Cardiac muscle cell (in vitro differentiated cells and primary cell): Measurements from ENCODE around the gene ZCCHC4. TPM values are rescaled to one million over a fixed set of nuclear protein-coding genes. Genes with fewer than 3 reads are reported as not detected.

Experiments used
- DNase-seq, 2 donors: peaks; one replicate each; pipeline versions ENCODE4 v3.0.0 to v3.0.0-alpha.2; 2010 to 2017; ENCODE audit warnings: low read depth in 1 of 2, low spot score in 1 of 2
- H3K27ac ChIP-seq: fragments of 200-600 bp; sonication (generic); 2 replicates; pipeline ENCODE4 v1.5.1; 2016
- H3K27me3 ChIP-seq: fragments of 200-600 bp; sonication (generic); 2 replicates; pipeline ENCODE4 v1.6.0; 2016; ENCODE audit warnings: control low read depth
- H3K36me3 ChIP-seq: fragments of 200-600 bp; sonication (generic); 2 replicates; pipeline ENCODE4 v1.5.1; 2016; ENCODE audit warnings: control low read depth
- H3K4me1 ChIP-seq: fragments of 200-600 bp; sonication (generic); 2 replicates; pipeline ENCODE4 v1.8.1; 2017; ENCODE audit warnings: low read depth, mild to moderate bottlenecking, mixed run types
- H3K4me3 ChIP-seq: fragments of 200-600 bp; sonication (generic); 2 replicates; pipeline ENCODE4 v1.5.1; 2016; ENCODE audit warnings: mild to moderate bottlenecking
- H3K9me3 ChIP-seq: fragments of 200-600 bp; sonication (generic); 2 replicates; pipeline ENCODE4 v1.5.1; 2017; ENCODE audit warnings: low read depth, mild to moderate bottlenecking, control low read depth
- polyA plus RNA-seq: library from polyadenylated mRNA; unstranded; fragments of >200 nt; fragmentation: Nextera tagmentation; extraction: Ambion mirVana; gene quantifications from 2 replicates; pipeline ENCODE4 v1.2.1, GENCODE V29; 2016
- total RNA-seq: library from RNA; depleted of rRNA; stranded (reverse); fragments of >200 nt; gene quantifications from 2 replicates; pipeline ENCODE4 v1.2.3, GENCODE V29; 2016
- TF ChIP-seq, protein P1 (sequence below): IDR thresholded peaks from 2 replicates; pipeline ENCODE4 v1.5.1; 2012; ENCODE audit warnings: low read depth, mild to moderate bottlenecking, low read length

ZCCHC4 gene
- total and polyA plus RNA-seq, 2 experiments from 2014 or later: 8.9 to 11.4 TPM

DNA sequence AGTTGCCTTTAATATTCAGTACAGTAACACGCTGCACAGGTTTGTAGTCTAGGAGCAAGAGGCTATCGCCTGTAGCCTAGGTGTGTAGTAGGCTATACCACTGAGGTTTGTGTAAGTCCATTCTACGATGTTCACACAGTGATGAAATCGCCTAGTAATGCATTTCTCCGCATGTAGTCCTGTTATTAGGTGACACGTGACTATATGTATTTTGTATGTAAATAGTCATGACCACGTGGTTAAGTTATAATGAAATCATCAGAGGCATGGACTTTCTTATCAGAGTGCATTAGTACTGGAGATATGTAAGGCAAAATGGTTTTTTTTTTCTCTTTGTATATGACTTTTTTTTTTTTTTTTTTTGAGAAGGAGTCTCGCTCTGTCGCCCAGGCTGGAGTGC, 9.9 kb upstream of the ZCCHC4 start:
- H3K4me3 ChIP-seq: no peak overlapping the region
- DNase-seq: no peak
- no peak overlapping the region for H3K27ac ChIP-seq
- TF ChIP-seq, protein P1, sequence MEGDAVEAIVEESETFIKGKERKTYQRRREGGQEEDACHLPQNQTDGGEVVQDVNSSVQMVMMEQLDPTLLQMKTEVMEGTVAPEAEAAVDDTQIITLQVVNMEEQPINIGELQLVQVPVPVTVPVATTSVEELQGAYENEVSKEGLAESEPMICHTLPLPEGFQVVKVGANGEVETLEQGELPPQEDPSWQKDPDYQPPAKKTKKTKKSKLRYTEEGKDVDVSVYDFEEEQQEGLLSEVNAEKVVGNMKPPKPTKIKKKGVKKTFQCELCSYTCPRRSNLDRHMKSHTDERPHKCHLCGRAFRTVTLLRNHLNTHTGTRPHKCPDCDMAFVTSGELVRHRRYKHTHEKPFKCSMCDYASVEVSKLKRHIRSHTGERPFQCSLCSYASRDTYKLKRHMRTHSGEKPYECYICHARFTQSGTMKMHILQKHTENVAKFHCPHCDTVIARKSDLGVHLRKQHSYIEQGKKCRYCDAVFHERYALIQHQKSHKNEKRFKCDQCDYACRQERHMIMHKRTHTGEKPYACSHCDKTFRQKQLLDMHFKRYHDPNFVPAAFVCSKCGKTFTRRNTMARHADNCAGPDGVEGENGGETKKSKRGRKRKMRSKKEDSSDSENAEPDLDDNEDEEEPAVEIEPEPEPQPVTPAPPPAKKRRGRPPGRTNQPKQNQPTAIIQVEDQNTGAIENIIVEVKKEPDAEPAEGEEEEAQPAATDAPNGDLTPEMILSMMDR: no peak
- H3K36me3 ChIP-seq: no peaks in the 10 kb centered on the region
- H3K9me3 ChIP-seq: no peaks in the 10 kb centered on the region
- no peaks in the 10 kb centered on the region for H3K27me3 ChIP-seq
- H3K4me1 ChIP-seq: no peaks in the 10 kb centered on the region

DNA sequence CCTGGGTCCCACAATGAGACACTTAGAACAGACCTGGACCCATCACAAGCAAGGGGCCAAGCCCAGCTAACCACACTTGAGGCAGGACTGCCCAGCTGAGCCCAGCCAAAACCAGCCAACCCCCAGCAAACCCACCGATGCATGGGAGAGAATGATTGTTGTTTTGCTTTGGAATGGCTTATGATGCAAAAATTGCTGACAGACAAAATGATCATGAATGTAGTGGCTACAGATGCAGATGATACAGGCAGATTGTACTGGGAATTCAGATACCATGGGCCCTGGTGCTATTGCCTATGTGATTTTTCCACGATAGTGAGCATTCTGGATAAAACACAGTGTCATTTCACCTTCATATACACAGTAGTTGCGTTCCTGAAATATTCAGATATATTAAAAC, 9.0 kb upstream of the ZCCHC4 start:
- no peak overlapping the region for H3K27ac ChIP-seq
- TF ChIP-seq, protein P1: no peak
- H3K9me3 ChIP-seq: no peaks in the 10 kb centered on the region
- DNase-seq: no peak
- H3K4me1 ChIP-seq: peaks cover 1% of the 10 kb centered on the region
- no peaks in the 10 kb centered on the region for H3K27me3 ChIP-seq
- no peaks in the 10 kb centered on the region for H3K36me3 ChIP-seq
- no peak overlapping the region for H3K4me3 ChIP-seq

DNA sequence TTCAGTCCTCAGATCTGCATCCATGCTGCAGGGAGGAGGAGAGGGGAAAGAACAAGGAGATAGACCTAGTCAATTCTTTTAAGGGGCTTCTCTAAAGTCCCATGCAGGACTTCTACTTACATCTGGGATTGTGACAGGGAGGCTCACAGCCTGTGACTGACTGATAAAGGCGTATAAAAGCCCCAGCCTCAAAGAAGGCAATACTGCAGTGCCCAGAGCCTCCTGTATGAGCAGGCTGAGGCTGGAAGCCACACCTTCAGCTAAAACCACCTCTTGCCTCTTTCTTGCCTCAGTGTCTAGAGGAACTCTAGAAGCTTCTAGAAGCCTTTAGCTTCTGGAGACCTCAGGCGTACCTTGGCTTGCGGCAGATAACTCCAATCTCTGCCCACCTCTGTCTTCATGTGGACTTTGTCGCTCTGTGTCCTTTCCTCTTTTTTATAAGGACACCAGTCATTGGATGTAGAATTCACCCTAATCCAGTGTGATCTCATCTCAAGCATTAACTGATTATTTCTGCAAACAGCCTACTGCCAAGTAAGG, 6.0 kb upstream of the ZCCHC4 start:
- no peaks in the 10 kb centered on the region for H3K36me3 ChIP-seq
- H3K4me1 ChIP-seq: peaks cover 4% of the 10 kb centered on the region
- no peaks in the 10 kb centered on the region for H3K27me3 ChIP-seq
- H3K27ac ChIP-seq: no peak overlapping the region
- no peak overlapping the region for H3K4me3 ChIP-seq
- TF ChIP-seq, protein P1: no peak
- H3K9me3 ChIP-seq: no peaks in the 10 kb centered on the region
- no peak for DNase-seq

DNA sequence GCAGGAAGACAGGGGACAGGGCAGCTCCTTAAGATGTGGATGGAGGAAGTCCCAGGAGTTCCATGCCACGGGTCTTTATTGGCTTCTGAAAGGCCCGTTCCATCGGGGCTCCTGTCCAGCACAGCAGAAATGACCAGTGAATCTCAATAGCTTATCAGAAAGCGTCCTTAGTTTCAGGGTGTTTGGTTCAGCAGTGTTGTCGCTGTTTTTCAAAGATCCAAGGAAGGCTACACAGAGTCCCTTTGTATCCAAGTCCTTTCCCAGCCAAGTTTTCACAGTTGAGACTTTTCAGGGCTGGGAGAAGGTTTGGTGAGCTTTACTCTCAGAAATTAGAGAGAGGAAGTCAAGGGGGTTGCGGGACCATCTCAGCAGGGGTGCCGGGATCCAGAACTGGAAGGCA, 5.0 kb upstream of the ZCCHC4 start:
- H3K4me1 ChIP-seq: peaks cover 4% of the 10 kb centered on the region

DNA sequence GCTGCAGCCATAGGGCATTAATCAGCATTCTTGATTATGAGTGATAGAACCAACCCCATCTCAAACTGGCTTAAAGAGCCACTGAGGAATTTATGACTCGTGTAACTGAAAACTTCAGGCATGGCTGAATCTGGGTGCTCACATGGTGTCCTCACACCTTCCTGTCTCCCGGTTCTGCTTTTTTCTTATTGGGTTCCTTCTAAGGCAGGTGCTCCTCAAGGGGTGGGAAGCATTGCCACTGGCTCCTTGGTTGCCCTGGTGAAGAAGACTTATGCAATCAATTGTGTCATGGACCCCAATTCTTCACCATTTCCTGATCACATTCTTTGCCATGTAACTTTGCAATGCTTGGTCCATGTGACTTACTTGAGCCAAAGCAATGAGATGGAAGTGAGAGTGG, 4.3 kb upstream of the ZCCHC4 start:
- Histone ChIP-seq H3K27me3 (no peaks in the 10 kb centered on the region), H3K4me1 (peaks cover 4% of the 10 kb centered on the region), H3K4me3 (no peak overlapping the region), H3K27ac (no peak overlapping the region), H3K9me3 (no peaks in the 10 kb centered on the region), H3K36me3 (no peaks in the 10 kb centered on the region)
- no peak for DNase-seq
- TF ChIP-seq, protein P1: no peak

More for the DNA sequence above, 5.0 kb upstream of the ZCCHC4 start:
- peak in 1 of 2 donors; percentile 48 for DNase-seq
- no peaks in the 10 kb centered on the region for H3K36me3 ChIP-seq
- no peaks in the 10 kb centered on the region for H3K9me3 ChIP-seq
- no peaks in the 10 kb centered on the region for H3K27me3 ChIP-seq
- TF ChIP-seq, protein P1: no peak
- no peak overlapping the region for H3K27ac ChIP-seq
- H3K4me3 ChIP-seq: no peak overlapping the region

DNA sequence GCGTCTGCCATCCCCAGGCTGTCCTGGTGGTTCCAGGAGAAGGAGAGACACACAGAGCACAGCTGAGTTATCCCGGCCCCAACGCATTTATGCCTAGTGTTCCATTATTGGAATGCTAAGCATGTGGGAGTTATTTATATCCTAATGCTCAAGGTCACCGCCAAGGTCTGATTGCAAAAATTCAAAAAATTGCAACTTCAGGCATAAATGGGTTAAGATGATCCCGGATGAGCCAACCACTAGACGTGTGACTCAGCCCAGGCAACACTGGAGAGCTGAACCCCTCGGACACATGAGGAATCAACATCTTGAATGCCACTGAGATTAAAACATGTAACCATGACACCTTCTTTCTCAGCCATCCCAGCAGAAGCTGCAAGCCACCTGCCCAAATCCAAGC, 3.8 kb upstream of the ZCCHC4 start:
- no peaks in the 10 kb centered on the region for H3K27me3 ChIP-seq
- no peak overlapping the region for H3K27ac ChIP-seq
- peak in 1 of 2 donors; percentile 18 for DNase-seq
- no peaks in the 10 kb centered on the region for H3K36me3 ChIP-seq
- TF ChIP-seq, protein P1: no peak
- H3K4me1 ChIP-seq: peaks cover 7% of the 10 kb centered on the region
- H3K9me3 ChIP-seq: no peaks in the 10 kb centered on the region
- no peak overlapping the region for H3K4me3 ChIP-seq
